H9 (cell line): ENCODE results near the gene RHOD. TPM values are rescaled to one million over a fixed set of nuclear protein-coding genes. Genes with fewer than 3 reads are reported as not detected.

Source experiments
- DNase-seq: peaks from one replicate; pipeline ENCODE4 v3.0.0-alpha.2; 2017
- H2AFZ ChIP-seq: one replicate; pipeline ENCODE4 v1.6.1; 2013; ENCODE audit warnings: mild to moderate bottlenecking, low read length, control low read depth, moderate library complexity
- H2AK5ac ChIP-seq: 2 replicates; pipeline ENCODE4 v1.6.1; 2013; ENCODE audit warnings: low read length, control low read depth, mixed read lengths; ENCODE audit not compliant: insufficient read length
- H2BK120ac ChIP-seq: one replicate; pipeline ENCODE4 v1.6.1; 2013; ENCODE audit warnings: low read depth, mild to moderate bottlenecking, low read length, control low read depth, inconsistent platforms; ENCODE audit not compliant: poor library complexity, severe bottlenecking
- H2BK12ac ChIP-seq: 2 replicates; pipeline ENCODE4 v1.6.1; 2013; ENCODE audit warnings: low read length, control low read depth, mixed read lengths, low read depth; ENCODE audit not compliant: insufficient read length
- H2BK15ac ChIP-seq: 2 replicates; pipeline ENCODE4 v1.6.1; 2013; ENCODE audit warnings: low read depth, low read length, control low read depth
- H2BK20ac ChIP-seq: one replicate; pipeline ENCODE4 v1.6.1; 2013; ENCODE audit warnings: low read depth, mild to moderate bottlenecking, low read length, control low read depth, inconsistent platforms; ENCODE audit not compliant: poor library complexity, severe bottlenecking
- H2BK5ac ChIP-seq: 2 replicates; pipeline ENCODE4 v1.6.1; 2013; ENCODE audit warnings: low read length, control low read depth, mixed read lengths; ENCODE audit not compliant: insufficient read length
- H3K14ac ChIP-seq: 2 replicates; pipeline ENCODE4 v1.6.1; 2013; ENCODE audit warnings: low read length, control low read depth; ENCODE audit not compliant: insufficient read depth
- H3K18ac ChIP-seq: 2 replicates; pipeline ENCODE4 v1.6.1; 2013; ENCODE audit warnings: low read depth, mild to moderate bottlenecking, mixed read lengths, low read length, control low read depth; ENCODE audit not compliant: insufficient read length
- H3K23ac ChIP-seq: 2 replicates; pipeline ENCODE4 v1.6.1; 2013; ENCODE audit warnings: low read length, control low read depth, mixed read lengths, low read depth; ENCODE audit not compliant: insufficient read length
- H3K23me2 ChIP-seq: 2 replicates; pipeline ENCODE4 v1.6.1; 2013; ENCODE audit warnings: low read depth, mild to moderate bottlenecking, mixed read lengths, low read length, control low read depth; ENCODE audit not compliant: insufficient read length, poor library complexity, severe bottlenecking
- H3K27ac ChIP-seq: 2 replicates; pipeline ENCODE4 v1.5.1; 2013; ENCODE audit warnings: low read length, control low read depth, mixed read lengths, low read depth; ENCODE audit not compliant: insufficient read length
- H3K27me3 ChIP-seq: 2 replicates; pipeline ENCODE4 v1.6.1; 2013; ENCODE audit warnings: low read length, control low read depth, inconsistent platforms; ENCODE audit not compliant: insufficient read depth
- H3K4ac ChIP-seq: 2 replicates; pipeline ENCODE4 v1.6.1; 2013; ENCODE audit warnings: low read depth, mild to moderate bottlenecking, control low read depth, inconsistent platforms, low read length, moderate library complexity
- H3K4me1 ChIP-seq: 2 replicates; pipeline ENCODE4 v1.6.1; 2013; ENCODE audit warnings: low read length, control low read depth, inconsistent platforms; ENCODE audit not compliant: insufficient read depth
- H3K4me2 ChIP-seq: 2 replicates; pipeline ENCODE4 v1.6.1; 2013; ENCODE audit warnings: low read length, control low read depth, mixed read lengths; ENCODE audit not compliant: insufficient read length, insufficient read depth
- H3K56ac ChIP-seq: 2 replicates; pipeline ENCODE4 v1.6.1; 2013; ENCODE audit warnings: low read depth, mild to moderate bottlenecking, mixed read lengths, low read length, control low read depth; ENCODE audit not compliant: insufficient read length
- H3K79me1 ChIP-seq: 2 replicates; pipeline ENCODE4 v1.6.1; 2013; ENCODE audit warnings: low read depth, mild to moderate bottlenecking, moderate library complexity, low read length, control low read depth, inconsistent platforms; ENCODE audit not compliant: insufficient read depth, poor library complexity, severe bottlenecking
- H3K79me2 ChIP-seq: 2 replicates; pipeline ENCODE4 v1.6.1; 2013; ENCODE audit warnings: low read length, control low read depth, inconsistent platforms; ENCODE audit not compliant: insufficient read depth
- H3K9ac ChIP-seq: 2 replicates; pipeline ENCODE4 v1.6.1; 2013; ENCODE audit warnings: low read length, control low read depth, mixed read lengths; ENCODE audit not compliant: insufficient read length; ENCODE audit errors: extremely low read depth
- H3K9me3 ChIP-seq: one replicate; pipeline ENCODE4 v1.6.1; 2013; ENCODE audit warnings: low read depth, low read length, inconsistent platforms; ENCODE audit not compliant: control insufficient read depth
- H3T11ph ChIP-seq: one replicate; pipeline ENCODE4 v1.6.1; 2013; ENCODE audit warnings: mild to moderate bottlenecking, low read length, control low read depth, inconsistent platforms
- H4K20me1 ChIP-seq: one replicate; pipeline ENCODE4 v1.6.1; 2013; ENCODE audit not compliant: control insufficient read depth, insufficient read length, insufficient read depth
- H4K5ac ChIP-seq: 2 replicates; pipeline ENCODE4 v1.6.1; 2013; ENCODE audit warnings: low read depth, mild to moderate bottlenecking, mixed read lengths, low read length, control low read depth; ENCODE audit not compliant: insufficient read length
- H4K8ac ChIP-seq: replicated peaks from 2 replicates; pipeline ENCODE4 v1.6.1; 2013; ENCODE audit warnings: low read length, control low read depth, mixed read lengths, low read depth; ENCODE audit not compliant: insufficient read length
- H4K91ac ChIP-seq: 2 replicates; pipeline ENCODE4 v1.6.1; 2013; ENCODE audit warnings: low read depth, mild to moderate bottlenecking, moderate library complexity, mixed read lengths, low read length, control low read depth; ENCODE audit not compliant: insufficient read length
- H3K27ac Mint-ChIP-seq, 3 experiments: 2 replicates in 2 of 3; 3 replicates in 1 of 3; pipeline ENCODE4 v1.8.0; 2020 to 2021; ENCODE audit warnings: mixed read lengths in 3 of 3, mild to moderate bottlenecking in 1 of 3, moderate library complexity in 1 of 3
- H3K27me3 Mint-ChIP-seq: 2 replicates; pipeline ENCODE4 v1.8.0; 2021; ENCODE audit warnings: low read depth, mild to moderate bottlenecking, moderate library complexity, mixed read lengths
- H3K36me3 Mint-ChIP-seq, 3 experiments: 2 replicates in 2 of 3; 3 replicates in 1 of 3; pipeline ENCODE4 v1.8.0; 2020 to 2021; ENCODE audit warnings: low read depth in 3 of 3, mixed read lengths in 3 of 3; ENCODE audit not compliant: insufficient read depth in 1 of 3
- H3K4me1 Mint-ChIP-seq, 2 experiments: 2 replicates each; pipeline ENCODE4 v1.8.0; 2020; ENCODE audit warnings: mixed read lengths in 2 of 2
- H3K4me3 Mint-ChIP-seq, 2 experiments: 2 replicates in 1 of 2; 3 replicates in 1 of 2; pipeline ENCODE4 v1.8.0; 2020 to 2021; ENCODE audit warnings: mild to moderate bottlenecking in 2 of 2, mixed read lengths in 2 of 2, moderate library complexity in 1 of 2
- H3K9me3 Mint-ChIP-seq, 2 experiments: 2 replicates in 1 of 2; 3 replicates in 1 of 2; pipeline ENCODE4 v1.8.0; 2020; ENCODE audit warnings: mild to moderate bottlenecking in 2 of 2, mixed read lengths in 2 of 2, moderate library complexity in 1 of 2
- WGBS: extraction: QIAGEN DNeasy Blood & Tissue Kit; methylation state at CpG from one replicate; pipeline ENCODE4 v1.1.7; 2013; ENCODE audit warnings: missing lambda C conversion rate, low lambda C conversion rate, mixed read lengths; ENCODE audit not compliant: insufficient read length; ENCODE audit errors: extremely low coverage; 5-methylcytosine and 5-hydroxymethylcytosine counted together
- total RNA-seq: library from RNA; stranded (reverse); gene quantifications from 2 replicates; pipeline ENCODE4 v1.2.1, GENCODE V29; 2021
- TF ChIP-seq, protein P1 (sequence below): fragments of 200-600 bp; sonication (generic); conservative IDR thresholded peaks from 3 replicates; pipeline ENCODE4 v1.8.0; 2021; ENCODE audit warnings: antibody characterized with exemption, mild to moderate bottlenecking

RHOD gene
- total RNA-seq, 1 experiment from 2014 or later, result 14.8 TPM

DNA sequence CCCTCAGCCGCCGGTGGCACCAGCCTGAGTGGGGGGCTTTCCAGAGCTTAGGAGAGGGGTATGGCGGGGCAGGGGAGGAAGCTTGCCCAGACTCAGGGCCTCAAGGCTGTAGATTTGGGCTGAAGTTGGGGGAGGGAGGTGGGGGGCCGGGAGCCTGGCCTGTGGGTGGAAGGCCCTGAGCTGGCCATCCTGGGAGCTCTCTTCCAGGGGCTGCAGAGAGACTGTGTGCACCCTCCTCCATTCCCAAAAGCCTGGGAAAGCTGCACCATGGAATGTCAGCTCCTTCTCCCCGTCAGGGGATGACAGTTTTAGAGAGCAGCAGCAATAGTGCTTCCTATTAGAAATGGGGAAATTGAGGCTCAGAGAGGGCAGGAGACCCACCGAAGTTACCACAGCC, 32.7 kb upstream of the RHOD start:
- H2BK15ac ChIP-seq, result no peak overlapping the region
- H3T11ph ChIP-seq, result no peak overlapping the region
- no peak overlapping the region for H3K9ac ChIP-seq
- no peaks in the 10 kb centered on the region for H3K79me2 ChIP-seq
- DNase-seq, result no peak
- H2BK5ac ChIP-seq, result no peak overlapping the region
- H3K27ac Mint-ChIP-seq, result peak overlapping the region in 1 of 3 experiments; percentile 22; a peak in 1 of 7 replicates
- no peak overlapping the region for H4K91ac ChIP-seq
- no peaks in the 10 kb centered on the region; the same call in 1 of the 2 replicates for H3K4me1 ChIP-seq
- H3K36me3 Mint-ChIP-seq, result peaks cover 0 to 6% (median 0%) of the 10 kb centered on the region in 3 experiments; a peak in 3 of 7 replicates
- H3K4me3 Mint-ChIP-seq, result peak overlapping the region; percentile 71 to 82; a peak in 4 of 5 replicates
- H3K27ac ChIP-seq, result no peak overlapping the region
- H3K9me3 ChIP-seq, result no peaks in the 10 kb centered on the region
- WGBS, result no CpG with 5 or more reads among the region's 6 CpGs
- H2AFZ ChIP-seq, result no peak overlapping the region
- H3K27me3 ChIP-seq, result peaks cover 22% of the 10 kb centered on the region
- no peak overlapping the region for H3K56ac ChIP-seq
- H3K23me2 ChIP-seq, result peaks cover 8% of the 10 kb centered on the region
- H3K4me2 ChIP-seq, result peak overlapping the region; percentile 35
- H2BK120ac ChIP-seq, result no peak overlapping the region
- TF ChIP-seq, protein P1, sequence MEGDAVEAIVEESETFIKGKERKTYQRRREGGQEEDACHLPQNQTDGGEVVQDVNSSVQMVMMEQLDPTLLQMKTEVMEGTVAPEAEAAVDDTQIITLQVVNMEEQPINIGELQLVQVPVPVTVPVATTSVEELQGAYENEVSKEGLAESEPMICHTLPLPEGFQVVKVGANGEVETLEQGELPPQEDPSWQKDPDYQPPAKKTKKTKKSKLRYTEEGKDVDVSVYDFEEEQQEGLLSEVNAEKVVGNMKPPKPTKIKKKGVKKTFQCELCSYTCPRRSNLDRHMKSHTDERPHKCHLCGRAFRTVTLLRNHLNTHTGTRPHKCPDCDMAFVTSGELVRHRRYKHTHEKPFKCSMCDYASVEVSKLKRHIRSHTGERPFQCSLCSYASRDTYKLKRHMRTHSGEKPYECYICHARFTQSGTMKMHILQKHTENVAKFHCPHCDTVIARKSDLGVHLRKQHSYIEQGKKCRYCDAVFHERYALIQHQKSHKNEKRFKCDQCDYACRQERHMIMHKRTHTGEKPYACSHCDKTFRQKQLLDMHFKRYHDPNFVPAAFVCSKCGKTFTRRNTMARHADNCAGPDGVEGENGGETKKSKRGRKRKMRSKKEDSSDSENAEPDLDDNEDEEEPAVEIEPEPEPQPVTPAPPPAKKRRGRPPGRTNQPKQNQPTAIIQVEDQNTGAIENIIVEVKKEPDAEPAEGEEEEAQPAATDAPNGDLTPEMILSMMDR, result no peak
- no peak overlapping the region for H3K4ac ChIP-seq
- no peak overlapping the region for H2AK5ac ChIP-seq
- H3K18ac ChIP-seq, result no peak overlapping the region
- peaks cover 47% of the 10 kb centered on the region for H3K27me3 Mint-ChIP-seq
- H4K5ac ChIP-seq, result no peak overlapping the region
- no peaks in the 10 kb centered on the region for H4K20me1 ChIP-seq
- no peaks in the 10 kb centered on the region for H3K79me1 ChIP-seq
- no peak overlapping the region for H3K23ac ChIP-seq
- no peak overlapping the region for H3K14ac ChIP-seq
- H3K4me1 Mint-ChIP-seq, result peaks cover 15 to 18% of the 10 kb centered on the region in 2 experiments
- no peak overlapping the region for H2BK12ac ChIP-seq
- H4K8ac ChIP-seq, result no peak overlapping the region
- H2BK20ac ChIP-seq, result no peak overlapping the region
- H3K9me3 Mint-ChIP-seq, result peaks cover 0 to 8% of the 10 kb centered on the region in 2 experiments; a peak in 2 of 5 replicates
